HG03565 (cell line): ENCODE results near the gene KIAA0825.

Experiments
- ATAC-seq: cut with Tn5 transposase; IDR thresholded peaks from one replicate; pipeline ENCODE4 v1.9.1; 2021; ENCODE audit warnings: mild to moderate bottlenecking, moderate library complexity; ENCODE audit not compliant: unreplicated experiment

Gene KIAA0825

DNA sequence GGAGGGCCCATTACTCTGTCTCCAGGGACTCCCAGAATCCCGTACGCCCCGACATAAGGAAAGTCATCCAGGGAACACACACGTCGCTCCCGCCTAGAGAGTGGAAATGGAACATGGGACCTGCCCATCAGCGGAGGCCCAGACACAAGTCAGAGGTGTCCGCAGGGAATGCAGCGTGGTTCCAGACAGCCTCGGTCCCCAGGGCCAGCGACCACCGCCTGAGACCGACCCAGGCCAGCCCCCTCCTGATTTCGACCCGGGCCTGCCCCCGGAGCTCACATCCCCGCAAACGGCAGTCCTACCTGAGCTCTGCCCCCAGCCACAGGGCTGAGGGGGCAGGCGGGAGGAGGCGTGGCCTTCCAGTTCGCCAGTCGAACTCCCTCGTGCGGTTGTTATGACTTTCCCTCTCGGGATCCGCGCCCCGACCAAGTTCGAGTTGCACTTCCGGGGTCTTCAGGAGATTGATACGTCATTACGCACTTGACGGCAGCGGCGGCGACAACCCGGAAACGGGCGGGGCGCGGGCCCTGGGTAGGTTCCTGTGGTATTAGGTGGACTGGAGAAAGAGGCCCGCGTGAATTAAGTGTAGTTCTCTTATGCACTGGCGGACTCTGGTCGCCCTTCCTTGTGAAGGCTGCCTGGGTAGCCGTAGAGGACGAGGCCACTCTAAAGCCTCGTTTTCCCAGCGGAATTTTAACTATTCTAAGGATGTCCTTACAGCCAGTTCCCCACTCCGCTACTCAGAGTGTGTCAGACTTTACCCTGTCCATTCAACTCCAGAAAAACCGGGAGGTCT lies 507.0 kb downstream of the KIAA0825 start:
- ATAC-seq = peak; percentile 99

DNA sequence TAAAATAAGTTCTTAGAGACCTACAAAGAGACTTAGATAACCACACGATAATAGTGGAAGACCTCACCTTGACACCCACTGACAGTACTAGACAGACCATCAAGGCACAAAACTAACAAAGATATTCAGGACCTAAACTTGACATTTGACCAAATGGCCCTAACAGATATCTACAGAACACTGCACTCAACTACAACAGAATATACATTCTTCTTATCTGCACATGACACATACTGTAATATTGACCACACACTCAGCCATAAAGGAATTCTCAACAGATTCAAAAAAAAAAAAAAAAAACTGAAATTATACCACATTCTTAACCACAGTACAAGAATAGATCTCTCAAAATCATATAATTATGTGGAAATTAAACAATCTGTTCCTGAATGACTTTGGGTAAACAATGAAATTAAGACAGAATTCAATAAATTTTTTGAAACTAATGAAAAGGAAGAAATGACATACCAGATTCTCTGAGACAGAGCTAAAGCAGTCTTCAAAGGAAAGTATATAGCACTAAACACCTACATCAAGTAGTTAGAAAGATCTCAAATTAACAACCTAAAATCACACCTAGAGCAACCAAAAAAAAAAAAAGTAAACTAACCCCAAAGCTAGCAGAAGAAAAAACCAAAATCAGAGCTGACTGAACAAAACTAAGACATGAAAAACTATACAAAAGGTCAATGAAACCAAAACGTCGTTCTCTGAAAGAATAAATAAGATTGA lies 514.7 kb downstream of the KIAA0825 start:
- ATAC-seq = no peak
